ENCODE measurements around the gene PHF10.

GRCh38 chr6:169738204-169738975 is 14.1 kb upstream of the PHF10 start:
- TF ChIP-seq POLR2A (IDR thresholded peaks at IDR 0.05), result no peak
- TF ChIP-seq, protein P1, sequence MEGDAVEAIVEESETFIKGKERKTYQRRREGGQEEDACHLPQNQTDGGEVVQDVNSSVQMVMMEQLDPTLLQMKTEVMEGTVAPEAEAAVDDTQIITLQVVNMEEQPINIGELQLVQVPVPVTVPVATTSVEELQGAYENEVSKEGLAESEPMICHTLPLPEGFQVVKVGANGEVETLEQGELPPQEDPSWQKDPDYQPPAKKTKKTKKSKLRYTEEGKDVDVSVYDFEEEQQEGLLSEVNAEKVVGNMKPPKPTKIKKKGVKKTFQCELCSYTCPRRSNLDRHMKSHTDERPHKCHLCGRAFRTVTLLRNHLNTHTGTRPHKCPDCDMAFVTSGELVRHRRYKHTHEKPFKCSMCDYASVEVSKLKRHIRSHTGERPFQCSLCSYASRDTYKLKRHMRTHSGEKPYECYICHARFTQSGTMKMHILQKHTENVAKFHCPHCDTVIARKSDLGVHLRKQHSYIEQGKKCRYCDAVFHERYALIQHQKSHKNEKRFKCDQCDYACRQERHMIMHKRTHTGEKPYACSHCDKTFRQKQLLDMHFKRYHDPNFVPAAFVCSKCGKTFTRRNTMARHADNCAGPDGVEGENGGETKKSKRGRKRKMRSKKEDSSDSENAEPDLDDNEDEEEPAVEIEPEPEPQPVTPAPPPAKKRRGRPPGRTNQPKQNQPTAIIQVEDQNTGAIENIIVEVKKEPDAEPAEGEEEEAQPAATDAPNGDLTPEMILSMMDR (IDR thresholded peaks at IDR 0.05), result no peak

All from breast epithelium (tissue), 3 donors.